Uterus (tissue), 4 donors: ENCODE data around the gene SERPINA5. TPM values are rescaled to one million over a fixed set of nuclear protein-coding genes. Genes with fewer than 3 reads are reported as not detected.

Experiments used
- DNase-seq, 2 donors: peaks; one replicate each; pipeline ENCODE4 v3.0.0-alpha.2; 2019 to 2020
- H3K27ac ChIP-seq, 2 donors: fragments of 200-600 bp; sonication (generic); 1 replicate in 1 of 2; 2 replicates in 1 of 2; pipeline ENCODE4 v1.5.1; 2016 to 2018
- H3K27me3 ChIP-seq, 2 donors: fragments of 200-600 bp; sonication (generic); one replicate each; pipeline ENCODE4 v1.5.1; 2018 to 2019; ENCODE audit warnings: control low read depth in 1 of 2
- H3K36me3 ChIP-seq, 2 donors: fragments of 200-600 bp; sonication (generic); one replicate each; pipeline ENCODE4 v1.5.1; 2019; ENCODE audit warnings: control low read depth in 1 of 2
- H3K4me1 ChIP-seq, 2 donors: fragments of 200-600 bp; sonication (generic); one replicate each; pipeline ENCODE4 v1.5.1; 2018 to 2019; ENCODE audit warnings: control low read depth in 1 of 2
- H3K4me3 ChIP-seq, 2 donors: fragments of 200-600 bp; sonication (generic); 1 replicate in 1 of 2; 2 replicates in 1 of 2; pipeline ENCODE4 v1.5.1; 2018 to 2019; ENCODE audit warnings: mild to moderate bottlenecking in 1 of 2
- H3K9me3 ChIP-seq, 2 donors: fragments of 200-600 bp; sonication (generic); one replicate each; pipeline ENCODE4 v1.5.1; 2019; ENCODE audit warnings: control low read depth in 1 of 2
- CTCF ChIP-seq, 4 experiments: fragments of 200-600 bp in 2 of 4; fragments of 450-650 bp in 2 of 4; sonication (generic) in 2 of 4; IDR thresholded peaks; one replicate each; pipeline ENCODE4 v1.5.1; 2016 to 2019; ENCODE audit warnings: antibody characterized with exemption in 4 of 4, mild to moderate bottlenecking in 2 of 4, moderate library complexity in 1 of 4
- POLR2A ChIP-seq, 2 donors: fragments of 450-650 bp; IDR thresholded peaks; one replicate each; pipeline ENCODE4 v1.6.1; 2016; ENCODE audit warnings: antibody characterized with exemption in 2 of 2, mild to moderate bottlenecking in 1 of 2, moderate library complexity in 1 of 2
- intact Hi-C: fragments of 100-400 bp; cut with DNase I; formaldehyde crosslinking; loops from one replicate; pipeline ENCODE4 v1.15.1; 2023; ENCODE audit warnings: low total_unique reads
- total RNA-seq, 4 donors: library from RNA; depleted of rRNA in 3 of 4; stranded (reverse); fragments of >200 nt in 3 of 4; gene quantifications; one replicate each; pipeline versions ENCODE4 v1.1.0 to v1.2.4, GENCODE V29; 2014 to 2023
- donor health status: DM: yes; HTN: yes; CAD: no.

Gene SERPINA5
- total RNA-seq, 4 donors from 2014 or later, result under 0.01 to 19.6 (median 3.2) TPM

GRCh38 chr14:94559638-94560290 lies 21.5 kb upstream of the SERPINA5 start:
- Histone ChIP-seq H3K9me3 (no peaks in the 10 kb centered on the region), H3K4me3 (no peak overlapping the region), H3K36me3 (no peaks in the 10 kb centered on the region), H3K4me1 (no peaks in the 10 kb centered on the region), H3K27me3 (no peaks in the 10 kb centered on the region), H3K27ac (no peak overlapping the region)
- intact Hi-C loops, result no loop called here
- no peak for TF ChIP-seq POLR2A (IDR thresholded peaks at IDR 0.05)
- TF ChIP-seq CTCF (IDR thresholded peaks at IDR 0.05), result no peak
- no peak for DNase-seq

- Histone ChIP-seq H3K4me3 (no peak overlapping the region), H3K36me3 (no peaks in the 10 kb centered on the region), H3K27ac (no peak overlapping the region), H3K4me1 (no peaks in the 10 kb centered on the region), H3K9me3 (no peaks in the 10 kb centered on the region), H3K27me3 (no peaks in the 10 kb centered on the region)
- intact Hi-C loops, result no loop called here
- DNase-seq, result no peak
- TF ChIP-seq CTCF (IDR thresholded peaks at IDR 0.05) (no peak), POLR2A (IDR thresholded peaks at IDR 0.05) (no peak)
Observed at GRCh38 chr14:94560291-94560665, 20.9 kb upstream of the SERPINA5 start.

- no peaks in the 10 kb centered on the region for H3K4me1 ChIP-seq
- H3K27me3 ChIP-seq, result no peaks in the 10 kb centered on the region
- no peak within 1 kb of the TSS for H3K27ac ChIP-seq
- DNase-seq, result no peak
- intact Hi-C loops, result no loop called here
- TF ChIP-seq CTCF (IDR thresholded peaks at IDR 0.05) (no peak), POLR2A (IDR thresholded peaks at IDR 0.05) (no peak)
- no peaks in the 10 kb centered on the region for H3K36me3 ChIP-seq
- no peak within 1 kb of the TSS for H3K4me3 ChIP-seq
- H3K9me3 ChIP-seq, result no peaks in the 10 kb centered on the region
Observed at GRCh38 chr14:94560751-94561655, 20.2 kb upstream of the SERPINA5 start, which contains the start of gene SERPINA4. Gene SERPINA4, plus strand, starts transcription at chr14:94561442. Its CDS starts 2,041 bp downstream, at chr14:94563483.

GRCh38 chr14:94561656-94562010 lies 19.6 kb upstream of the SERPINA5 start:
- Histone ChIP-seq H3K27ac (no peak overlapping the region), H3K4me1 (no peaks in the 10 kb centered on the region), H3K27me3 (no peaks in the 10 kb centered on the region), H3K4me3 (no peak overlapping the region), H3K9me3 (no peaks in the 10 kb centered on the region), H3K36me3 (no peaks in the 10 kb centered on the region)
- DNase-seq, result no peak
- TF ChIP-seq CTCF (IDR thresholded peaks at IDR 0.05) (no peak), POLR2A (IDR thresholded peaks at IDR 0.05) (no peak)
- intact Hi-C loops, result no loop called here

- no peak for DNase-seq
- TF ChIP-seq POLR2A (IDR thresholded peaks at IDR 0.05), result no peak
- no peak for TF ChIP-seq CTCF (IDR thresholded peaks at IDR 0.05)
- Histone ChIP-seq H3K36me3 (no peaks in the 10 kb centered on the region), H3K27ac (no peak overlapping the region), H3K4me1 (no peaks in the 10 kb centered on the region), H3K9me3 (no peaks in the 10 kb centered on the region), H3K4me3 (no peak overlapping the region), H3K27me3 (no peaks in the 10 kb centered on the region)
- intact Hi-C loops, result no loop called here
Observed at GRCh38 chr14:94562022-94562421, 19.2 kb upstream of the SERPINA5 start.
